ENCODE measurements around the gene PRODH2. TPM values are rescaled to one million over a fixed set of nuclear protein-coding genes. Genes with fewer than 3 reads are reported as not detected.

Gene PRODH2
- total and polyA plus RNA-seq, 2 of the 13 experiments (the other 11 are each of a cell fraction or from before 2014, with no cell fraction given) = 86.7 to 118 TPM

- TF ChIP-seq, protein P1, sequence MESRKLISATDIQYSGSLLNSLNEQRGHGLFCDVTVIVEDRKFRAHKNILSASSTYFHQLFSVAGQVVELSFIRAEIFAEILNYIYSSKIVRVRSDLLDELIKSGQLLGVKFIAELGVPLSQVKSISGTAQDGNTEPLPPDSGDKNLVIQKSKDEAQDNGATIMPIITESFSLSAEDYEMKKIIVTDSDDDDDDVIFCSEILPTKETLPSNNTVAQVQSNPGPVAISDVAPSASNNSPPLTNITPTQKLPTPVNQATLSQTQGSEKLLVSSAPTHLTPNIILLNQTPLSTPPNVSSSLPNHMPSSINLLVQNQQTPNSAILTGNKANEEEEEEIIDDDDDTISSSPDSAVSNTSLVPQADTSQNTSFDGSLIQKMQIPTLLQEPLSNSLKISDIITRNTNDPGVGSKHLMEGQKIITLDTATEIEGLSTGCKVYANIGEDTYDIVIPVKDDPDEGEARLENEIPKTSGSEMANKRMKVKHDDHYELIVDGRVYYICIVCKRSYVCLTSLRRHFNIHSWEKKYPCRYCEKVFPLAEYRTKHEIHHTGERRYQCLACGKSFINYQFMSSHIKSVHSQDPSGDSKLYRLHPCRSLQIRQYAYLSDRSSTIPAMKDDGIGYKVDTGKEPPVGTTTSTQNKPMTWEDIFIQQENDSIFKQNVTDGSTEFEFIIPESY (CRISPR knock-in tag; IDR thresholded peaks at IDR 0.05) = no peak
- TF ChIP-seq NR0B2 (CRISPR knock-in tag; IDR thresholded peaks at IDR 0.05) (no peak), ZHX2 (IDR thresholded peaks at IDR 0.05; ENCODE audit: low read depth) (no peak), ZHX2 (CRISPR knock-in tag; IDR thresholded peaks at IDR 0.05; ENCODE audit: borderline replicate concordance) (no peak), GMEB1 (CRISPR knock-in tag; IDR thresholded peaks at IDR 0.05; ENCODE audit: borderline replicate concordance) (no peak), ZNF281 (CRISPR knock-in tag; IDR thresholded peaks at IDR 0.05; ENCODE audit: borderline replicate concordance) (peak; percentile 9; the same call in 1 of the 2 replicates), MLX (CRISPR knock-in tag; IDR thresholded peaks at IDR 0.05) (peak; percentile 48), ZNF615 (CRISPR knock-in tag; IDR thresholded peaks at IDR 0.05; ENCODE audit: borderline replicate concordance) (no peak), SNAI1 (CRISPR knock-in tag; IDR thresholded peaks at IDR 0.05; ENCODE audit: borderline replicate concordance) (no peak), EED (CRISPR knock-in tag; IDR thresholded peaks at IDR 0.05) (no peak), ZNF768 (CRISPR knock-in tag; IDR thresholded peaks at IDR 0.05) (no peak), MBNL3 (CRISPR knock-in tag; conservative IDR thresholded peaks at IDR 0.05) (no peak)
- TF ChIP-seq, protein P2, sequence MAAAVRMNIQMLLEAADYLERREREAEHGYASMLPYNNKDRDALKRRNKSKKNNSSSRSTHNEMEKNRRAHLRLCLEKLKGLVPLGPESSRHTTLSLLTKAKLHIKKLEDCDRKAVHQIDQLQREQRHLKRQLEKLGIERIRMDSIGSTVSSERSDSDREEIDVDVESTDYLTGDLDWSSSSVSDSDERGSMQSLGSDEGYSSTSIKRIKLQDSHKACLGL (CRISPR knock-in tag; IDR thresholded peaks at IDR 0.05) = no peak; the same call in 1 of the 2 replicates
Measured at GRCh38 chr19:35812220-35813042, at the start of gene PRODH2 (continued).
